Measurements from ENCODE around the gene ADCY2.
A peak's percentile ranks its signal among the peaks of the same experiment; 100 is the strongest.

ADCY2 gene

DNA sequence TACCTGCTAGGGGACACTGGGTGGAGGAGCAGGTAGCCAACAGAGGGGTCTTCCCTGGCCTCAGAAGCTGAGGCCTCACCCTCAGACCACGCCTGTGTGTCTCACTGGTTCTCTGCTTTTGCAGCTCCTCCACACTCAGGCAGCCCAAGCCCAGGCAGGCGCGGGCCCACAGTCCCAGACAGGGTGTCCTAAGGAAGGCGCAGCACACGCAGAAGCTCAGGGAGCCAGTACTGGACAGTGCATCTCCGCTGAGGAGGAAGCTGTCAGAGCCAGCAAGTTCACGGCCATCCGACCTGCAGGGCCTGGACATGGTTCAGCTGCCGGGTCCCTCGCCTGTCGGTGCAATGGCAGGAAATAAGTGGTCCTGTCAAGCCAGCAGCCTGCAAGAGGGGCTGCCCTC lies 429.7 kb downstream of the ADCY2 start:
- DNase-seq (ENCODE audit: low read depth): no peak
- TF ChIP-seq, protein P1, sequence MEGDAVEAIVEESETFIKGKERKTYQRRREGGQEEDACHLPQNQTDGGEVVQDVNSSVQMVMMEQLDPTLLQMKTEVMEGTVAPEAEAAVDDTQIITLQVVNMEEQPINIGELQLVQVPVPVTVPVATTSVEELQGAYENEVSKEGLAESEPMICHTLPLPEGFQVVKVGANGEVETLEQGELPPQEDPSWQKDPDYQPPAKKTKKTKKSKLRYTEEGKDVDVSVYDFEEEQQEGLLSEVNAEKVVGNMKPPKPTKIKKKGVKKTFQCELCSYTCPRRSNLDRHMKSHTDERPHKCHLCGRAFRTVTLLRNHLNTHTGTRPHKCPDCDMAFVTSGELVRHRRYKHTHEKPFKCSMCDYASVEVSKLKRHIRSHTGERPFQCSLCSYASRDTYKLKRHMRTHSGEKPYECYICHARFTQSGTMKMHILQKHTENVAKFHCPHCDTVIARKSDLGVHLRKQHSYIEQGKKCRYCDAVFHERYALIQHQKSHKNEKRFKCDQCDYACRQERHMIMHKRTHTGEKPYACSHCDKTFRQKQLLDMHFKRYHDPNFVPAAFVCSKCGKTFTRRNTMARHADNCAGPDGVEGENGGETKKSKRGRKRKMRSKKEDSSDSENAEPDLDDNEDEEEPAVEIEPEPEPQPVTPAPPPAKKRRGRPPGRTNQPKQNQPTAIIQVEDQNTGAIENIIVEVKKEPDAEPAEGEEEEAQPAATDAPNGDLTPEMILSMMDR (IDR thresholded peaks at IDR 0.05; ENCODE audit: low read depth, low read length, missing control alignments): no peak
- no peak overlapping the region for H3K4me3 ChIP-seq (ENCODE audit: low read depth, low read length)
- in situ Hi-C loops (cut with HindIII; ENCODE audit: low sequenced_read_pairs): no loop called here

DNA sequence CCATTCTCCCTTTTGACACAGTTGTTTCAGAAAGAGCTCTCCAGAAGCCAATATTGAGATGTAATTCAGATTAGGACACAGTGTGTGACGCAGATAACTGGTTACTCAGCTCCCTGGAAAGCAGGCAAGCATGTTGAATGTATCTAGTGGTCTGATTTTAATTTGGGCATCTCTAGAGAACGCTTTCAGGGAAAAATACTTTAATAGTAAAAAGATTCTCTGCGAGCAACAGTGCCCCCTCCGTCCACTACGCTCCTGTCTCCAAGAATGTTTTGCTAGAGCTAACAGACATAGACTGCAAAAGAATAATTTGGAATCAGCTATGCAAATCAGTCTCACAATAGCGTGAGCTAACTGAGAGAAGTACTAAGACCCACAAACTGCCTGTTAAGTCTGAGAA lies 431.7 kb downstream of the ADCY2 start:
- in situ Hi-C loops (cut with HindIII; ENCODE audit: low sequenced_read_pairs): no loop called here

DNA sequence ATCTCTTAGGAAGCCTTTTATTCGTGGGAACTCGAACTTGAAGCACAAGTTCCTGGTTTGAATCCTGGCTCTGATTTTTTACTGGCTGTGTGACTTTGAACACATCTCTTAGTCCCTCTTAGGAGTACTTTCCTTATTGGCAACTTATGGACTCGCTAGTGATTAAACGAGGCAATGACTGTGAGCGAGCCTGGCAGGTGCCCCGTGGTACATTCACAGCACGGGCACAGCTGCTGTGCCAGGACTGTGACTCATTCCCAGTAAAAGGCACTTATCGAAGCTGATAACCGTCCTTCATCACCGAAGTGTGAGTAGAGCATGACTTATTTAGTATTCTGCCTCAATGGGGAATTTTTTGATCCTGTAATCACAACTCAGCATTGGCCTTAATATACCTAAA lies 432.3 kb downstream of the ADCY2 start:
- in situ Hi-C loops (cut with HindIII; ENCODE audit: low sequenced_read_pairs): no loop called here

More for the DNA sequence above, 431.7 kb downstream of the ADCY2 start:
- TF ChIP-seq, protein P1 (IDR thresholded peaks at IDR 0.05; ENCODE audit: low read depth, low read length, missing control alignments): peak; percentile 56
- no peak overlapping the region for H3K4me3 ChIP-seq (ENCODE audit: low read depth, low read length)
- no peak for DNase-seq (ENCODE audit: low read depth)

DNA sequence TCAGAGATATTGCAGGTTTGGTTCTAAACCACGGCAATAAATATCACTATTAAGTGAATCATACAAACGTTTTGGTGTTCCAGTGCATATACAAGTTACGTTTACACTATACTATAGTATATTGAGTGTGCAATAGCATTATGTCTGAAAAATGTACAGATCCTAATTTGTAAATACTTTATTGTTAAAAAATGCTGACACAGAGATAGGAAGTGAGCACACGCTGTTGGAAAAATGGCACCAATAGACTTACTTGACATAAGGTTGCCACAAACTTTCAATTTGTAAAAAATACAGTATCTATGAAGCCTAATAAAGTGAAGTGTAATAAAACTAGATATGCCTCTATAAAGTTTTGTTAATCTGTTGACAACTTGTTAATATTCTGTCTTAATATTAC lies 439.0 kb downstream of the ADCY2 start:
- DNase-seq (ENCODE audit: low read depth): no peak
- no peak overlapping the region for H3K4me3 ChIP-seq (ENCODE audit: low read depth, low read length)
- TF ChIP-seq, protein P1 (IDR thresholded peaks at IDR 0.05; ENCODE audit: low read depth, low read length, missing control alignments): no peak
- in situ Hi-C loops (cut with HindIII; ENCODE audit: low sequenced_read_pairs): no loop called here

More for the DNA sequence above, 432.3 kb downstream of the ADCY2 start:
- no peak overlapping the region for H3K4me3 ChIP-seq (ENCODE audit: low read depth, low read length)
- TF ChIP-seq, protein P1 (IDR thresholded peaks at IDR 0.05; ENCODE audit: low read depth, low read length, missing control alignments): no peak
- DNase-seq (ENCODE audit: low read depth): no peak

DNA sequence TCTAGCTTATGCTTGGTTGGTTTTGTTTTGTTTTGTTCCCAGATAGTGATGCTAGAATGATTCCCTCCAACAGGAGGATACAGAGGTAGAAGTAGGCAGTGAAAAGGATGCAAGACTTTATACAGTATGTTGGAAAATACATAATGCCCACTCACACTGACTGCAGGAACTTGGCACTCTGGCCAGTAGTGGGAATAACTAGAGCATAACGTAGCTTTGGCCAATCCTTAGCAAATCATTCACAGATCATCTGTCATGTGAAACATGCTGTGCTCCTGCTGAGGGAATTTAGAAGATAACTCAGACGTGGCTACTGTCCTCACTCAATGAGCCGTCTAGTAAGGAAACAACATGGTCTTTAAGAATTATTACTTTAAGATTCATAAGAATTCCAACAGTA lies 441.5 kb downstream of the ADCY2 start:
- TF ChIP-seq, protein P1 (IDR thresholded peaks at IDR 0.05; ENCODE audit: low read depth, low read length, missing control alignments): no peak
- in situ Hi-C loops (cut with HindIII; ENCODE audit: low sequenced_read_pairs): no loop called here
- no peak for DNase-seq (ENCODE audit: low read depth)
- no peak overlapping the region for H3K4me3 ChIP-seq (ENCODE audit: low read depth, low read length)

DNA sequence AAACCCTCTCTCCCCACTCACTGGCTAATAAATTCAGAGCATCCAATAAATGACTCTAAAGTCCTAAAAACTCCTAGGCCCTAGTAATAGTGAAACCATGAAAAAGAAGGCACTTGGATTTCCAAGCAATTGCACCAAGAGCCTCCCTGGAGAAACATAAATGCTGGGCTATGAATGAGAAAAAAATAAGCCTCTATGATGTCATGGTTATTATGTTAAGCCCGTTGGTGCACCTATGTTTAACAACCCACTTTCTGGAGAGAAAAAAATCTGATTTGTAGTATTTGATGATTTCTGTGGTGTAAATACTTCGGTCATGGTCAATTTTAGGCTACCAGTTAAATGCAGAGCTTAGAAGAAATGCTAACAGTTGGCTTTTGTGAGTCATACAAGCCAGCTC lies 446.6 kb downstream of the ADCY2 start:
- DNase-seq (ENCODE audit: low read depth): no peak
- in situ Hi-C loops (cut with HindIII; ENCODE audit: low sequenced_read_pairs): no loop called here
- TF ChIP-seq, protein P1 (IDR thresholded peaks at IDR 0.05; ENCODE audit: low read depth, low read length, missing control alignments): no peak
- no peak overlapping the region for H3K4me3 ChIP-seq (ENCODE audit: low read depth, low read length)

DNA sequence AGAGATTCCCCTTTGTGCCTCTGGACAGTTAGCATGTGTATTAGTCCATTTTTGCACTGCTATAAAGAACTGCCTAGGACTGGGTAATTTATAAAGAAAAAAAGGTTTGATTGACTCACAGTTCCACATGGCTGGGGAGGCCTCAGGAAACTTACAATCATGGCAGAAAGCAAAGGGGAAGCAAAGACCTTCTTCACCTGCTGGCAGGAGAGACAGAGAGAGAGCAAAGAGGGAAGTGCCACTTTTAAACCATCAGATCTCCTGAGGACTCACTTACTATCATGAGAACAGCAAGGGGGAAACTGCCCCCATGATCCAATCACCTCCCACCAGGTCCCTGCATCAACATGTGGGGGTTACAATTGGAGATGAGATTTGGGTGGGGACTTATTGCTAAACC lies 449.0 kb downstream of the ADCY2 start:
- TF ChIP-seq, protein P1 (IDR thresholded peaks at IDR 0.05; ENCODE audit: low read depth, low read length, missing control alignments): no peak
- in situ Hi-C loops (cut with HindIII; ENCODE audit: low sequenced_read_pairs): no loop called here

More for the DNA sequence above, 449.0 kb downstream of the ADCY2 start:
- no peak overlapping the region for H3K4me3 ChIP-seq (ENCODE audit: low read depth, low read length)
- DNase-seq (ENCODE audit: low read depth): no peak

All from astrocyte of the cerebellum (primary cell).